Stimulated activated CD4-positive, alpha-beta T cell treated with anti-CD3 and anti-CD28 coated beads, Interleukin-15, amount 100 ng/mL, for 48 hours (primary cell): ENCODE measurements around the gene TXNL4A.
"Not testable (repeated sequence)": the region's sequence is repeated elsewhere in the genome, so short reads cannot be mapped to it uniquely, and the experiment has no call there.

Experiments used
- DNase-seq, 2 donors: peaks; one replicate each; pipeline ENCODE4 v3.0.0-alpha.2; 2020; ENCODE audit warnings: low read depth in 2 of 2

Gene TXNL4A

GRCh38 chr18:79999701-80000100 lies 11.3 kb upstream of the TXNL4A start:
- not testable (repeated sequence) for DNase-seq

GRCh38 chr18:79991494-79991893 lies 3.1 kb upstream of the TXNL4A start:
- no peak for DNase-seq

GRCh38 chr18:79989195-79989497 lies 783 bp upstream of the TXNL4A start:
- no peak for DNase-seq

GRCh38 chr18:79988071-79988450 lies 302 bp downstream of the TXNL4A start:
- peak; percentile 29 to 49 for DNase-seq

- DNase-seq, result no peak
These were observed 797 bp downstream of the TXNL4A start for GRCh38 chr18:79987566-79987965.

- no peak for DNase-seq
These were observed 1.6 kb downstream of the TXNL4A start for GRCh38 chr18:79986726-79987125.

GRCh38 chr18:79985172-79985571 lies 3.2 kb downstream of the TXNL4A start:
- DNase-seq, result no peak

GRCh38 chr18:79983793-79984192 lies 4.6 kb downstream of the TXNL4A start:
- no peak for DNase-seq

GRCh38 chr18:79983253-79983652 lies 5.1 kb downstream of the TXNL4A start:
- DNase-seq, result no peak

GRCh38 chr18:79982736-79983135 lies 5.6 kb downstream of the TXNL4A start:
- DNase-seq, result no peak

- DNase-seq, result no peak
These were observed 7.8 kb downstream of the TXNL4A start for GRCh38 chr18:79980585-79980984.

- DNase-seq, result no peak
These were observed 8.5 kb downstream of the TXNL4A start for GRCh38 chr18:79979843-79980242.

GRCh38 chr18:79975985-79976680 lies 12.2 kb downstream of the TXNL4A start:
- no peak for DNase-seq

- no peak for DNase-seq
These were observed 13.3 kb downstream of the TXNL4A start for GRCh38 chr18:79975043-79975442.

GRCh38 chr18:79974025-79974654 lies 14.2 kb downstream of the TXNL4A start:
- no peak for DNase-seq

GRCh38 chr18:79973517-79973916 lies 14.8 kb downstream of the TXNL4A start:
- DNase-seq, result no peak

- DNase-seq, result no peak
These were observed 15.6 kb downstream of the TXNL4A start for GRCh38 chr18:79972720-79973119.

- no peak for DNase-seq
These were observed 16.4 kb downstream of the TXNL4A start for GRCh38 chr18:79971986-79972385.

GRCh38 chr18:79971211-79971952 lies 17.0 kb downstream of the TXNL4A start:
- no peak for DNase-seq

GRCh38 chr18:79970419-79971133 lies 17.8 kb downstream of the TXNL4A start:
- no peak for DNase-seq

- no peak for DNase-seq
These were observed 23.1 kb downstream of the TXNL4A start for GRCh38 chr18:79965119-79965902.
